ENCODE results near the gene OR6N1. TPM values are rescaled to one million over a fixed set of nuclear protein-coding genes. Genes with fewer than 3 reads are reported as not detected.

OR6N1 gene
- total and polyA plus RNA-seq, 9 of the 15 experiments (the other 6 are each of a cell fraction or from before 2014, with no cell fraction given) = 0.01 to 0.07 TPM; not detected in 7

DNA sequence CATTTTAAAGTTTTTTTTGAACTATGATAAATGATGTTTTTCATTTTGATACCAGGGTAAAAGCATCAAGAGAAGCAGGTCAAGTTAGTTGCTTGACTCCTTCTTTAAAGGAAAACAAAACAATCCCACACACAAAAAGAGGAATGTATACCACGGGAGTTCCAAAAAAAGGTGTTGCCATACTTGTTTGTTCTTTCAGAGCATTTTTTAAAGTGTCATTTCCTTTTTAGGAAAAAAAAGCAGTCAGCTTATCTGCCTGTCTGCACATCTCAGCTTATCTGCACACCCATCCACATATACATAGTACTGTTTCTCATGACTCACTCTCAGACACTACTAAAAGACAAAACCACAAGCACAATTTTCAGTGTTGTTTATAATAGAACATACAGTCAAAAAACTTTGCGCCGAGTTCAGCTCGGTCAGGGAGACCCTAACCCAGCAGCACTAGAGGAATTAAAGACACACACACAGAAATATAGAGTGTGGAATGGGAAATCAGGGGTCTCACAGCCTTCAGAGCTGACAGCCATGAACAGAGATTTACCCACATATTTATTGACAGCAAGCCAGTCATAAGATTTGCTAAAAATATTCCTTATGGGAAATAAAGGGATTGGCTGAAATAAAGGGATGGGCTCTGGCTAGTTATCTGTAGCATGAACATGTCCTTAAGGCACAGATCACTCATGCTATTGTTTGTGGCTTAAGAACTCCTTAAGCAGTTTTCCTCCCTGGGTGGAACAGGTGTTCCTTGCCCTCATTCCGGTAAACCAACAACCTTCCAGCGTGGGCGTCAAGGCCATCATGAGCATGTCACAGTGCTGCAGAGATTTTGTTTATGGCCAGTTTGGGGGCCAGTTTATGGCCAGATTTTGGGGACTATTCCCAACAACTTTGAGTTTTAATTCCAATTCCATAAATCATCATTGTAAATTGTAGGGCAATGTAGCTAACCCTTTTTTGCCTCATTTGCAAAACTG, 47.8 kb upstream of the OR6N1 start (continued):
- TF ChIP-seq JUN (IDR thresholded peaks at IDR 0.05; ENCODE audit: borderline replicate concordance, low read depth, low read length) (peak; percentile 90), JUN (CRISPR knock-in tag; IDR thresholded peaks at IDR 0.05; ENCODE audit: borderline replicate concordance) (no peak), BCLAF1 (IDR thresholded peaks at IDR 0.05; ENCODE audit: borderline replicate concordance in 1 of 2, control insufficient read depth in 1 of 2, low read depth in 2 of 2, low read length in 1 of 2) (no peak), ELF2 (CRISPR knock-in tag; IDR thresholded peaks at IDR 0.05) (no peak), ZNF165 (CRISPR knock-in tag; IDR thresholded peaks at IDR 0.05; ENCODE audit: borderline replicate concordance) (no peak), IRF2 (CRISPR knock-in tag; IDR thresholded peaks at IDR 0.05) (no peak), TAL1 (IDR thresholded peaks at IDR 0.05) (peak; percentile 91), NBN (IDR thresholded peaks at IDR 0.05; ENCODE audit: low read depth) (peak; percentile 79), ETV1 (tag; conservative IDR thresholded peaks at IDR 0.05; ENCODE audit: low read depth) (peak; percentile 20; the same call in 1 of the 2 replicates), ZNF696 (CRISPR knock-in tag; conservative IDR thresholded peaks at IDR 0.05) (no peak), ZBTB1 (CRISPR knock-in tag; IDR thresholded peaks at IDR 0.05; ENCODE audit: borderline replicate concordance, low read depth) (no peak), PHB (CRISPR knock-in tag; IDR thresholded peaks at IDR 0.05) (no peak), ZNF134 (CRISPR knock-in tag; conservative IDR thresholded peaks at IDR 0.05) (no peak), ZBTB17 (CRISPR knock-in tag; IDR thresholded peaks at IDR 0.05) (no peak), RB1 (IDR thresholded peaks at IDR 0.05; ENCODE audit: low read depth) (no peak), HINFP (tag; conservative IDR thresholded peaks at IDR 0.05; ENCODE audit: low read depth) (no peak), TEAD1 (CRISPR knock-in tag; IDR thresholded peaks at IDR 0.05) (peak in 1 of 2 experiments; percentile 90; a peak in 2 of 4 replicates), TSC22D4 (tag; IDR thresholded peaks at IDR 0.05) (no peak)
- TF ChIP-seq, protein P1, sequence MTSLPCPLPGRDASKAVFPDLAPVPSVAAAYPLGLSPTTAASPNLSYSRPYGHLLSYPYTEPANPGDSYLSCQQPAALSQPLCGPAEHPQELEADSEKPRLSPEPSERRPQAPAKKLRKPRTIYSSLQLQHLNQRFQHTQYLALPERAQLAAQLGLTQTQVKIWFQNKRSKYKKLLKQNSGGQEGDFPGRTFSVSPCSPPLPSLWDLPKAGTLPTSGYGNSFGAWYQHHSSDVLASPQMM (CRISPR knock-in tag; IDR thresholded peaks at IDR 0.05) = no peak

All from K562 (cell line).